LNCaP clone FGC (cell line): ENCODE data around the gene CACNA1B.
A peak's percentile ranks its signal among the peaks of the same experiment; 100 is the strongest.
"Not testable (repeated sequence)": the region's sequence is repeated elsewhere in the genome, so short reads cannot be mapped to it uniquely, and the experiment has no call there.

Experiments used
- DNase-seq: peaks from one replicate; pipeline ENCODE4 v3.0.0-alpha.2; 2011; ENCODE audit warnings: low read depth
- H3K4me3 ChIP-seq: 2 replicates; pipeline ENCODE4 v1.5.1; 2011; ENCODE audit warnings: mild to moderate bottlenecking, low read depth, low read length, control low read depth
- TF ChIP-seq, protein P1 (sequence below): IDR thresholded peaks from 2 replicates; pipeline ENCODE4 v1.5.1; 2012; ENCODE audit warnings: mild to moderate bottlenecking; ENCODE audit not compliant: control insufficient read depth, insufficient read depth; ENCODE audit errors: extremely low read depth

The CACNA1B gene

DNA sequence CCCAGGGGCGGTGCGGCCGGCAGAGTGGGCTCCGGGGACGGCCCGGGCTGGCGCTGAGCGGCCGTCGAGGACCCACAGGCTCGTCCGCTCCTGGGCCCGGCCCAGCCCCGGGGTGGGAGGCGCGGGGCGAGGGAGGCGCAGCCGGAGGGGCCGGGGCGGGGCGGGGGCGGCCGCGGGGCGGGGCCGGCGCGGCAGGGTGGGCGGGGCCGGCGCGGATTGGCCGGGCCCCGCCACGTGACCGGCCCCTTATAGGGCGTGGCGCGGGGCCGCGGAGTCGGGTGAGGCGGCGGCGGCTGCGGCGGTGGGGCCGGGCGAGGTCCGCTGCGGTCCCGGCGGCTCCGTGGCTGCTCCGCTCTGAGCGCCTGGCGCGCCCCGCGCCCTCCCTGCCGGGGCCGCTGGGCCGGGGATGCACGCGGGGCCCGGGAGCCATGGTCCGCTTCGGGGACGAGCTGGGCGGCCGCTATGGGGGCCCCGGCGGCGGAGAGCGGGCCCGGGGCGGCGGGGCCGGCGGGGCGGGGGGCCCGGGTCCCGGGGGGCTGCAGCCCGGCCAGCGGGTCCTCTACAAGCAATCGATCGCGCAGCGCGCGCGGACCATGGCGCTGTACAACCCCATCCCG is at the start of gene CACNA1B:
Gene CACNA1B, plus strand, starts transcription at position 277 of the 617 bp plus-strand sequence. Its CDS starts 152 bp downstream, at position 429.
- H3K4me3 ChIP-seq = peak within 1 kb of the TSS; percentile 36
- DNase-seq = not testable (repeated sequence)

DNA sequence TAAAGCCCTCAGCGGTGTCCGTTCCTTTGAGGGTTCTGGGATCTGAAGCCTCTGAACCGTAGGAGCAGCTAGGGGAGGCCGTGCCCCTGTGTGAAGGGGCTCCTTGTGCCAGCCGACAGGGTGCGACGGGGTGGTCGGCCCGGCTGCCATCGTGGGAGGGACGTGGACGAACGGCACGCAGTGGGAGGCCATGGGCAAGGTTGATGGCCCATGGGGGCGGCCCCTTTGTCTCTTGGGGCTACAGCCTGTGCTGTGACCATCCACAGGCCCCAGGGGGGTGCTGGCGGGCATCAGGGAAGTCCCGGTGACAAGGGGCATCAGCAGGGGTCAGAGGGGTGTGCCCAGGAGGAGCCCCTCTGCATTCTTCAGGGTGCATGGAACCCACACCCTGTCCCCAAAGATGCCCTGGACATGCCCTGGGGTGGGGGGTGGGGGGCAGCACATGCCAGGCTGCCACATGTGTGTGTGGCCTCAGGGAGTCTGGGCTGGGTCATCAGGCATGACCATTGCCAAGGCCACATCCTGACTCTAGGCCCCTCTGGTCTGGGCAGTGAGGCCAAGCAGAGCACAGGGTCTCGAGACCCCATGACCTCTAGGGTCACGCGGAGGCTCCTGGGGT is 49.6 kb upstream of the CACNA1B start:
- TF ChIP-seq, protein P1, sequence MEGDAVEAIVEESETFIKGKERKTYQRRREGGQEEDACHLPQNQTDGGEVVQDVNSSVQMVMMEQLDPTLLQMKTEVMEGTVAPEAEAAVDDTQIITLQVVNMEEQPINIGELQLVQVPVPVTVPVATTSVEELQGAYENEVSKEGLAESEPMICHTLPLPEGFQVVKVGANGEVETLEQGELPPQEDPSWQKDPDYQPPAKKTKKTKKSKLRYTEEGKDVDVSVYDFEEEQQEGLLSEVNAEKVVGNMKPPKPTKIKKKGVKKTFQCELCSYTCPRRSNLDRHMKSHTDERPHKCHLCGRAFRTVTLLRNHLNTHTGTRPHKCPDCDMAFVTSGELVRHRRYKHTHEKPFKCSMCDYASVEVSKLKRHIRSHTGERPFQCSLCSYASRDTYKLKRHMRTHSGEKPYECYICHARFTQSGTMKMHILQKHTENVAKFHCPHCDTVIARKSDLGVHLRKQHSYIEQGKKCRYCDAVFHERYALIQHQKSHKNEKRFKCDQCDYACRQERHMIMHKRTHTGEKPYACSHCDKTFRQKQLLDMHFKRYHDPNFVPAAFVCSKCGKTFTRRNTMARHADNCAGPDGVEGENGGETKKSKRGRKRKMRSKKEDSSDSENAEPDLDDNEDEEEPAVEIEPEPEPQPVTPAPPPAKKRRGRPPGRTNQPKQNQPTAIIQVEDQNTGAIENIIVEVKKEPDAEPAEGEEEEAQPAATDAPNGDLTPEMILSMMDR = no peak
- DNase-seq = no peak
- H3K4me3 ChIP-seq = no peak overlapping the region

DNA sequence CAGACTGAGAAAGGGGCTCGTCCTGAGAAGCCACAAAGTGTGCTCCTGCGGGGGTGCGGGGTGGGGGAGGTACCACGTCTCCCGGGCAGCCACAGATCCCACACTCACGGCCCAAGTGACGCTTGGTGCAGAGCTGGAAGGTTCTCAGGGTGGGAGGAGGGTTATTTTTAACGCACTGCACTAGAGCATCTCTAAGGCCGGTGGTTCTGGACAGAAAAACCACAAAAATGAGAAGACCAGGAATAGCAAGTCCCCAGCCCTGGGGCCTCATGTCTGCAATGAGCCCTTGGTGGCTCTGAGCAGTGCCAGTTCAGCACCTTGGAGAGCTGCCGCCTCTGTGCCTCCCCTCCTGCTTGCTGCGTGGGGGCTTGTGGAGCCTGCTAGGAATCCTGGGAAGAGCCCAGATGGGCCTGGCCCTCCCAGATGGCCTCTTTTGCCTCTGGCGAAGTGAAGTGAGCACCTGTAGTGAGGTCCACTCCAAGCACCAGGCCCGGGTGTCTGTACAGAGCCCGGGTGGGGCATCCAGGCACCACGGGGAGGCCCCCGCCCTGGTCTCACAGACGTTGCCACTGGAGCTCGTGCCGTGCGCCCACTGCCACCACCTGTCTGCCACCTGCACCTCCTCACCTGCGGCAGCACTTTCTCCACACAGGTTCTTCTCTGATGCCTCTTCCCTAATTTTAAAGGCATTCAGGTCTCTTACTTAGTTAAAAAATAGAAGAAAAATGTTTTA is 48.9 kb upstream of the CACNA1B start:
- DNase-seq = no peak
- TF ChIP-seq, protein P1 = no peak
- no peak overlapping the region for H3K4me3 ChIP-seq

DNA sequence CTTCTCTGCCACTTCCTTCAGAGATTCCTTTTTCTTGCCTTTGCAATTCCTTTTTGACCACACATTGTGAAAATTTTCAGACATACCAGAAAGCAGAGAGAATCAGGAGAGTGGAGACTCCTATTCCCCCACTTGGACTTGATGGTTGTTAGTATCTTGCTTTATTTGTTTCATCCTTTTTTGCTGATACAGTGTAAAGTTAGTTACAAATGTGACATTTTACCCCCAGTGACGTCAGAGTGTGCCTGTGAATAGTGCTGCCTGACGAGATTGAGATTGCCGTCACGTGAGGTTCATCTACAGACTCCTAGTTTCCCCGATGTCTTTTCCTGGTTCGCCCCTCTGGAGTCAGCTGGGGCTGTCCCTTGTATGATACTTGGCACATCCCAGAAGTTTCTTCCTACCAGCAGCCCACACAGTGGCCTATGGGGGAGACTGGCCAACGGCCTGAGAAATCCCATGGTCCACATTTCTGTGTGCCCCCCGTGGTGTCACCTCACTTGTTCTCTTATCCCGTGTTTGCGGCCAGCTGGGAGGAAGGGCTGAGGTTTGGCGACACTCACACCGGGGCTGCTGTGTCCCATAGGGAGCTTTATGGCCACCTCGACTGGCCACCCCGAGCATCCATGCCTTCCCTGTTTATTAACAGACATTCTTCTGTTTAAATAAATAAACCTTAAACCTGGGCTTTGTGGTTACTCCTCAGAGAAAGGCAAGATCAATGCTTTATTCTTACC is 48.2 kb upstream of the CACNA1B start:
- H3K4me3 ChIP-seq = no peak overlapping the region
- TF ChIP-seq, protein P1 = no peak
- no peak for DNase-seq

DNA sequence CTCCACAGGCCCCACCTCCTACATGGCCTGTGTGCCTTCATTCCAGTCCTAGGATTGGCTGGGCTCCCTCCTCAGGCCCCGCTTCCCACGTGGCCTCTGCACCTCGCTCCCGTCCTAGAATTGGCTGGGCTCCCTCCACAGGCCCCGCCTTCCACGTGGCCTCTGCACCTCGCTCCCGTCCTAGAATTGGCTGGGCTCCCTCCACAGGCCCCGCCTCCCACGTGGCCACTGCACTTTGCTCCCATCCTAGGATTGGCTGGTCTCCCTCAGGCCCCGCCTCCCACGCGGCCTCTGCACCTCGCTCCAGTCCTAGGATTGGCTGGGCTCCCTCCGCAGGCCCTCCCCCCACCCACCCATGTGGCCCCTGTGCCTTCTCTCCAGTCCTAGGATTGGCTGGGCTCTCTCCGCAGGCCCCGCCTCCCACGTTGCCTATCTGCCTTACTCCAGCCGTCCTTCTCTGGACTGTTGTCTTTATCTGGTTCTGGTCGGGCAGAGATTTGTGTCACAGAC is 45.3 kb upstream of the CACNA1B start:
- TF ChIP-seq, protein P1 = no peak
- no peak overlapping the region for H3K4me3 ChIP-seq
- DNase-seq = no peak

DNA sequence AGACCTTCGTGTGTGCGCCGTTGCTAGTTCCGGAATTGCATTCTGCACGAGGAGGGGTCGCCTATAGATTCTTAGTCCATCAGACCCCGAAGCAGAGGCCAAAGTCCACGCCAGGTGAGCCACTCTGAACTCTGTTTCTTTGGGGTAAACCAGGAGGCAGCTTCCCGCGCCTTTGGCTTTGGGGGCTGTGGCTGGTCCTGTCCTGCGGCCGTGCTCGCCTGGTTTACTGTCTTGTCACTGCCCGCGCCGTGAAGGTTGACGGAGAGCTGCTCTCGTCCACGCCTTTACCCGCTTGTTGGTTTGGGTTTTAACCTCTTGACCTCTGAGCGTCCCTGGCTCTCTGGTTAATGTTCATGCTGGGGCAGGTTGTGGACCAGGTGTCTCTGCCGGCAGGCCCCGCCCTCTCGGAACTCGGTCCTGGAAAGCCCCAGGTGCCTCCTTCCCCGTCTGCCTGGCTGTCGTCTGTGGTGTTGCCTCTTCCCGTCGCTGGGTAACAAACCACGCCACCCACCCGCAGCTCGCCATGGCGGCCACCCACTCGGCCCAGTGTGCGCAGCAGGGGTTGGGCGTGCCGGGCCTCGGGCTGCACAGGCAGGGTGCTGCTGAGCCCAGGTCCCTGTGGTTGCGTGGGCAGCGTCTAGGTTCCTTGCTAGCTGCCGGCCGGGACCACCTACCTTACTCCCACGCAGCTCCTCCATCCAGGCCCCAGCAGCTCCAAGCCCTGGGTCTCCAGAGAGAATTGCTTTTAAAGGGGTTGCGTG is 44.6 kb upstream of the CACNA1B start:
- TF ChIP-seq, protein P1 = no peak
- no peak for DNase-seq
- no peak overlapping the region for H3K4me3 ChIP-seq
